ENCODE results near the gene ZNF488. TPM values are rescaled to one million over a fixed set of nuclear protein-coding genes. Genes with fewer than 3 reads are reported as not detected.

Gene ZNF488
- total RNA-seq, 1 donor from 2014 or later = 4.9 TPM

DNA sequence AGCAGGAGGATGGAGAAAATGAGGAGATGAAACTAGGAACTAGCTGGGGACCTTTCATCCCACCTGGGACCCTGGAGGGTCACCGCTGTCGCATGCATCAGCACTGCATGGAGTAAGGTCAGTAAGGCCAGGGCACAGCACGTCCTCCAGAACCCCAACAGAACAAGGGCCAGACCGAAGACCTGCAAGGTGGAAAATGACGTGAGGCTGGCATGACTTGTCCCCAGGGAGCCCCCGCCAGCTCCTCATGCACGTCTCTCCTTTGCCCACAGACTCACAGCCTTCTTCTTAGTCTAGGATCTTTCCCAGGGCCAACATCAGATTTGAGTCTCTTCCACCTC lies 4.7 kb downstream of the ZNF488 start:
- TF ChIP-seq CTCF (conservative IDR thresholded peaks at IDR 0.05) = no peak
- peaks cover 25% of the 10 kb centered on the region for H3K4me1 Mint-ChIP-seq (ENCODE audit: unreplicated experiment)
- H3K36me3 Mint-ChIP-seq = no peaks in the 10 kb centered on the region
- H3K27ac Mint-ChIP-seq = no peak overlapping the region
- no peaks in the 10 kb centered on the region for H3K9me3 Mint-ChIP-seq
- no peak overlapping the region for H3K4me3 Mint-ChIP-seq
- H3K27me3 Mint-ChIP-seq = peaks cover 46% of the 10 kb centered on the region
- peak; percentile 32 for DNase-seq (ENCODE audit: extremely low spot score, unreplicated experiment)

GRCh38 chr10:47378606-47379444 lies 5.3 kb downstream of the ZNF488 start:
- H3K27ac Mint-ChIP-seq = no peak overlapping the region
- DNase-seq (ENCODE audit: extremely low spot score, unreplicated experiment) = peak; percentile 36
- H3K4me1 Mint-ChIP-seq (ENCODE audit: unreplicated experiment) = peaks cover 24% of the 10 kb centered on the region
- H3K36me3 Mint-ChIP-seq = no peaks in the 10 kb centered on the region
- peaks cover 45% of the 10 kb centered on the region for H3K27me3 Mint-ChIP-seq
- no peaks in the 10 kb centered on the region for H3K9me3 Mint-ChIP-seq
- H3K4me3 Mint-ChIP-seq = no peak overlapping the region
- no peak for TF ChIP-seq CTCF (conservative IDR thresholded peaks at IDR 0.05)

DNA sequence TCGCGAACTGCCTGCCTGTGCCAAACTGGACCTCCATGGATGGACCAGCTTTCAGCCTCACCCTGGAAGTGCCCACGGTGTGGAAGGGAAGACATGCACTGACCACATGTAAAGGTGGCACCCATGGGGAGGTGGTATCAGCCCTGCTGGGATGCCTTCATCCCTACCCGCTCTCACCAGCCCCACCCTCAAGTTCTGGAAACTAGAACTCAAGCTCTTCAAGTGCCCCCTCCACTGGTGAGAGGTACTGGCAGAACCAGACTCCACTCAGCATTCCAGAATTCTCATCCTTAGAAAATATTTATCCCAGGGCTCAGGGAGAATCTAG lies 5.9 kb downstream of the ZNF488 start:
- no peak overlapping the region for H3K4me3 Mint-ChIP-seq
- H3K27me3 Mint-ChIP-seq = peaks cover 38% of the 10 kb centered on the region
- H3K36me3 Mint-ChIP-seq = no peaks in the 10 kb centered on the region
- peaks cover 17% of the 10 kb centered on the region for H3K4me1 Mint-ChIP-seq (ENCODE audit: unreplicated experiment)
- no peak for DNase-seq (ENCODE audit: extremely low spot score, unreplicated experiment)
- no peaks in the 10 kb centered on the region for H3K9me3 Mint-ChIP-seq
- TF ChIP-seq CTCF (conservative IDR thresholded peaks at IDR 0.05) = no peak
- no peak overlapping the region for H3K27ac Mint-ChIP-seq

- Mint-ChIP-seq H3K36me3 (no peaks in the 10 kb centered on the region), H3K27ac (no peak overlapping the region), H3K27me3 (peaks cover 32% of the 10 kb centered on the region), H3K4me1 (ENCODE audit: unreplicated experiment) (peaks cover 16% of the 10 kb centered on the region), H3K4me3 (no peak overlapping the region), H3K9me3 (no peaks in the 10 kb centered on the region)
- peak; percentile 43 for DNase-seq (ENCODE audit: extremely low spot score, unreplicated experiment)
- no peak for TF ChIP-seq CTCF (conservative IDR thresholded peaks at IDR 0.05)
These were observed 7.4 kb downstream of the ZNF488 start for GRCh38 chr10:47376522-47377220.

DNA sequence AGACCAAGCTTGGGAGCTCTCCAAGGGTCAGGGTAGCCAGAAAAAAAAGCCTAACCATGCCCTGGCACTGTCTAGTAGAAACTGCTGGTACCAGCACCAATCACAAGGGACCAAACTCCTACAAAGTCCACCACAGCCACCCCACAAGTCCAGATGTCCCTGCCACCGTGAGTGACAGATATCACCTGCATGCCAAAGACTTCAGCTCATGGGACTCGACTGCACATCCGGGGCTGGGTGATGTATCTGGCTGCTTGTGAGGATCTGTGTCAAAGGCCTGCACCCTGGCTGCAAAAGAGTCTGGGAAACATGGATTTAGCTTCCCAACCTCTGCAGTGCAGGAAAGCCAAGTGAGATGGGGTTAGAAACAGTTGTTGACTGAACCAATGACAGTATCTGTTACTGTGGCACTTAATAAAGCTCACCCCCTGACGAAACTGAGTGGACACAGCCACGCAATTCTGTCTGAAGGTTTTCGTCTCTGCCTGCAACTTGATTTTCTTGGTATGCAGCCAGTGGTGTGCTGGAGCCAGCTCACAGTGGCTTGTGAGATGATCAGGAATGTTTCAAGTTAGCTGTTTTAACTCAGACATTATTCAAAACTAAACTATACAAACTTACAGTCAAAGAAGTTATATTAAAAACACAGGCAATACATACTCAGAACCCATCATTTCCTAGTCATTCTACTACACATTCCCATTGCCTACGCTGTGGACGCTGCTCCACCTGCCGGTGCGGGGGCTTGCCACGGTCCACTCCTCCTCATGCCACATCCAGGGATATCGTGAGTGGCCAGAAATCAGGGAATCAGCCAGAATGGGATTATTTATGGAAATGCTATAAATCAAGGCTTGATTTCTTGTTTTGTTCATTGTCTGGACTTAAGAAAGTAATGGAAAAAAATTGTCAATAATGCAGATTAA lies 9.2 kb downstream of the ZNF488 start:
- TF ChIP-seq CTCF (conservative IDR thresholded peaks at IDR 0.05) = no peak
- Mint-ChIP-seq H3K27ac (no peak overlapping the region), H3K27me3 (peaks cover 18% of the 10 kb centered on the region), H3K9me3 (no peaks in the 10 kb centered on the region), H3K36me3 (no peaks in the 10 kb centered on the region), H3K4me3 (no peak overlapping the region), H3K4me1 (ENCODE audit: unreplicated experiment) (peaks cover 10% of the 10 kb centered on the region)
- peak; percentile 32 for DNase-seq (ENCODE audit: extremely low spot score, unreplicated experiment)

Data from type B pancreatic cell (in vitro differentiated cells).